Mammary epithelial cell (primary cell): ENCODE results near the gene WNT9A.

Experiments
- CTCF ChIP-seq, 2 donors: IDR thresholded peaks in 1 of 2; conservative IDR thresholded peaks in 1 of 2; 2 replicates each; pipeline ENCODE4 v1.5.1; 2011 to 2012; ENCODE audit warnings: inconsistent platforms in 2 of 2, low read length in 2 of 2, mild to moderate bottlenecking in 2 of 2, control low read depth in 1 of 2, low read depth in 1 of 2; ENCODE audit not compliant: insufficient read depth in 1 of 2; ENCODE audit errors: extremely low read depth in 1 of 2
- EZH2 ChIP-seq: IDR thresholded peaks from 2 replicates; pipeline ENCODE4 v1.6.1; 2012; ENCODE audit warnings: low read length, inconsistent platforms, borderline replicate concordance

- TF ChIP-seq CTCF (conservative IDR thresholded peaks at IDR 0.05 in 1 of 2, IDR thresholded peaks at IDR 0.05 in 1 of 2; ENCODE audit: extremely low read depth in 1 of 2, insufficient read depth in 1 of 2, low read depth in 1 of 2, low read length in 2 of 2), result no peak
- TF ChIP-seq EZH2, result no peak
Measured at GRCh38 chr1:227883073-227883520, 64.6 kb downstream of the WNT9A start.
